ENCODE results near the gene TBC1D14. TPM values are rescaled to one million over a fixed set of nuclear protein-coding genes. Genes with fewer than 3 reads are reported as not detected.
"Not testable (repeated sequence)": the region's sequence is repeated elsewhere in the genome, so short reads cannot be mapped to it uniquely, and the experiment has no call there.

TBC1D14 gene
- polyA plus RNA-seq, 3 donors: 61.2 to 66.4 (median 61.8) TPM

DNA sequence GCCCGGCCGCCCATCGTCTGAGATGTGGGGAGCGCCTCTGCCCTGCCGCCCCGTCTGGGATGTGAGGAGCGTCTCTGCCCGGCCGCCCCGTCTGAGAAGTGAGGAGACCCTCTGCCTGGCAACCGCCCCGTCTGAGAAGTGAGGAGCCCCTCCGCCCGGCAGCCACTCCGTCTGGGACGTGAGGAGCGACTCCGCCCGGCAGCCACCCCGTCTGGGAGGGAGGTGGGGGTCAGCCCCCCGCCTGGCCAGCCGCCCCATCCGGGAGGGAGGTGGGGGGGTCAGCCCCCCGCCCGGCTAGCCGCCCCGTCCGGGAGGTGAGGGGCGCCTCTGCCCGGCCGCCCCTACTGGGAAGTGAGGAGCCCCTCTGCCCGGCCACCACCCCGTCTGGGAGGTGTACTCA is 68.2 kb downstream of the TBC1D14 start:
- DNase-seq (ENCODE audit: extremely low read depth in 1 of 11, low read depth in 9 of 11, low spot score in 4 of 11): not testable (repeated sequence)

DNA sequence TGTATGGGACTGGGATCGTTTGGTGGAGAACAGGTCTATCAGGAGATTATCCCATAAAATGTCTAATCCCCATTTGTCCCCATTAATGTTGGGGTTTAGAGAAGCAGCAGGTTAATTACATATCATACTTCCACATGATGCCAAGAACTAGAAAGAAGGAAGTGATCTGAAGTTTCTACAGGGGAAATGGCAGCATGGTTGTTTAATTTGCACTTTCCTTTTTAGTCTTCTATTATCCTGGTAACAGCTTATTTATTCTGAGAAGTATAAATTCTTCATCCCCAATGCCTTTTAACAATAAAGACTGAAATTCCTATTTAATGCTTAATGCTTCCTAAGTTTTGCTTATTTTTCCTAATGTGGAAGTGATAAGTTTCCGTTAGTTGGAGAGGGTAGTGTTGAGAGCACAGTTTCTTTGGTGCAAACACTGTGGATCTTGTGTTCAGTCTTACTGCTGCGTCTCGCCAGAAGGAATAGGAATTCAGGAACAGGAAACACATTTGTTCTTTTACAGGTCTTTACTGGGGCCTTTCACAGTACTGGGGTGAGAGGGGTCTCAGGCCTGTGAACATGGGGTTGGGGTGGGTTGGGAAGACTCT is 74.0 kb downstream of the TBC1D14 start:
- DNase-seq (ENCODE audit: extremely low read depth in 1 of 11, low read depth in 9 of 11, low spot score in 4 of 11): no peak

DNA sequence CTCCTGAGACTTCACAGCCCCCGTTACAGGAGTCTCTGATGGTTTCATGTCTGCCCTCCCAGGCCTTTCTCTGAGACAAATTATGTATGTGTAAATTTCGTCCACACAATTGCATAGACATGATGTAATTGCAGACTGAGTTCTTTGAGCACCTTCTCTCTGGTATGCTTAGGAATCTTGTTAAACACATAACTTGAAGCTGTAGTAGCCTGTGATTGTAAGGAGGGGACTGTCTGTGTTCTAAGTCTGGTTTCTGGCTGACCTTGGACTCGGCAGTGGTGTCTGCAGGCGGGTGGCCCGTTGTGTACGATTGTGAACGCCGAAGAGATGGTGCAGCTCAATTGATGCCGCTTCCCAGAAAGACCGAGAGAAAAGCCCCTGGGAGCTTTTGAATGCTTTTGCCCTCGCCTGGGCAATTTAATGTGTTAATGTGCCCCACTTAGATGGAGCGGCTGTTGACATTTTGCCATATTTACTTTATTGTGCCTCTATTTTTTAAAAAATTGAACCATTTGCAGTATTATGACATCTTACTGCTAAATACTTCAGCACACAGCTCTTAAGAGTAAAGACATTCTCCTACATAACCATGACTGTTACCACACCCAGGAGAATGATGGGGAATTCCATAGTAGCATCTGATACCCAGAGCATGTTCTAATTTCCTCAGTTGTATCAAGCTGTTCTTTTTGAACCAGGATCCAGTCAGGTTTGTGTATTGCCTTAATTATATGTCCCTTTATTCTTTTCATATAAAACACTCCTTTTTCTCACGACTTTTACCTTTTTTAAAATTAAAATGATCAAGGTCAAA is 75.2 kb downstream of the TBC1D14 start:
- no peak for DNase-seq (ENCODE audit: extremely low read depth in 1 of 11, low read depth in 9 of 11, low spot score in 4 of 11)

DNA sequence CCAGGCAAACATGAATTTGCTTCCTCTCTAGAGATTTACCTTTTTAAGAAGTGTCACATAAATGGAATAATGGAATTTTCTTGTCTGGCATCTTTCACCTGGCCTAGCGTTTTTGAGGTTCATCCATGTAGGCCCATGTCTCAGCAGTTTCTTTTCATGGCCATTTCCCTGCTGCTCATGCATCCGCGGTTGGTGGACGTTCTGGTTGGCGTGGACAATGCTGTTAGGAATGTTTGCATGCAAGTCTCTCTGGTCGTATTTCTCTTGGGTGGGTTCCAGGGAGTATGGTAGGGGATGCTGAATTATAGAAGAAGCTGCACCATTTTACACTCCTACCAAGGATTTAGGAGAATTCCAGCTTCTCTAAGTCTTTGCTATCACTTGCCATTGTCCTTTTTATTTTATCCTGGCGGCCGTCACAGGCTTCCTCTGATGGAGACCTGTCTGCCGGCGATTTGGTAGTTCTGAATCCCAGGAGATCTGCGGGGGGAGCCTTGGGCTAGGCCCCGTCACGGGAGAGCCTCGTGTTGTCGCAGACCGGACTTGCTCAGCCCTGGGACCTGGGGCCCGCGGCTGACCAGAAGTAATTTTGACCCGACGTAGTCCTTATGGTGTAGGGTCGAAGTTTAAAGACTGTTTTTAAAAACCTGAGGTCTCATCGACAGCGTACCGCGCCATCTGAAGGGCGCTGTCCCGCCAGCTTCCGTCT is 76.6 kb downstream of the TBC1D14 start:
- peak in 6 of 11 donors; percentile 25 to 47 (median 30) for DNase-seq (ENCODE audit: extremely low read depth in 1 of 11, low read depth in 9 of 11, low spot score in 4 of 11)

DNA sequence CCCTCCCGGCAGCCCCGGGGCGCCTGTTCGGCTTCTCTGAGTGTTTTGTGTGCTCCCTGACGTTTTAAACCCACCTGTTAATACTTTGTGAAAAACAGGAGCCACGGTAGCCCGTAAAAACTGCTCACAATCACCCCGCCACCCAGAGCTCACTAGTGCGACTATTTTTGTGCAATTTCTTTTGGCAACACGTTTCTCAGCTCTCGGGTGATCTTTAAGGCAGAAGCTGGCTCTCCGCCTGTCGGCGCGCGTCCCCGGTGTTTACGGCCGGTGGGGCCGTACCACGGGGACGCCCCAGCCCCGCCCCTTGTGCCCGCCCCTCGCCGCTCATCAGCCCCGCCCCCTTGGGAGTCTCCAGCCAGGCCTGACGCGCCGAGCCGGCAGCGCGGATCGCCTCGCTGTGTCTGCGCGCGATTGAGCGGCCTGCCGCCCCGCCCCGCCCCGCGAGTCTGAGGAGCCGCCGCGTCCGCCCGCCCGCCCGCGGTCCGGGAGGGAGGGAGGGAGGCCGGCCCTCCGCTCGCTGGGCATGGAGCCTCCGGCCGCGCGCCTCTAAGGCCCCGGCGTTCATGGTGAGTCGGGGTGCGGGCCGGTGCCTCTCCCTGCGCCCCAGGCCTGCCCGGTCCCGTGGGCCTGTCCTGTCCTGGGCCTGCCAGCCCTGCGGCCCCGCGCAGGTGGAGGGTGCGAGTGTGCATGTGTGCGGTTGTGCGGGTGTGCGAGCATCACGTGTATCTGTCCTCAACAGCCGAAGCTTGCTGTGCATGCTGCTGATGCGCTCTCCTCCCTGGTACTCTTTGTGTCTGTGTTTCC is 77.4 kb downstream of the TBC1D14 start:
- peak; percentile 73 to 93 (median 90) for DNase-seq (ENCODE audit: extremely low read depth in 1 of 11, low read depth in 9 of 11, low spot score in 4 of 11)

DNA sequence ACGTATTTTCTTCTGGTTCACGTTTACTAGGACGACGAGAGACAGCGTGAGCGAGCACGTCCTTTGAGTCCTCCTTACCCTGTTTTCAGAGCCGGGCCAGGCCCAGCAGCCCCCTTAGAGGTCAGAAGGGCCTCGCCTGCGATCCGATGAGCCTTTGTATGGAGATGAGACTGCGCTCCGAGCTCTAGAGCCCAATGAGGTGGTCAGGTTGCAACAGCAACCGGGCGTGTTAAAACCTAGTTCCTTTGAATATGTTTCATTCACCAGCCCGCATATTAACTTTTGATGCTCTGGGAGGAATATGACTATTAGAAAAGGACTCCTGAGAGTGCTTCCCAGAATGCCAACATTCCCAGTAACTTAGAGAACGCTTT is 77.9 kb downstream of the TBC1D14 start:
- peak in 1 of 11 donors; percentile 28 for DNase-seq (ENCODE audit: extremely low read depth in 1 of 11, low read depth in 9 of 11, low spot score in 4 of 11)

DNA sequence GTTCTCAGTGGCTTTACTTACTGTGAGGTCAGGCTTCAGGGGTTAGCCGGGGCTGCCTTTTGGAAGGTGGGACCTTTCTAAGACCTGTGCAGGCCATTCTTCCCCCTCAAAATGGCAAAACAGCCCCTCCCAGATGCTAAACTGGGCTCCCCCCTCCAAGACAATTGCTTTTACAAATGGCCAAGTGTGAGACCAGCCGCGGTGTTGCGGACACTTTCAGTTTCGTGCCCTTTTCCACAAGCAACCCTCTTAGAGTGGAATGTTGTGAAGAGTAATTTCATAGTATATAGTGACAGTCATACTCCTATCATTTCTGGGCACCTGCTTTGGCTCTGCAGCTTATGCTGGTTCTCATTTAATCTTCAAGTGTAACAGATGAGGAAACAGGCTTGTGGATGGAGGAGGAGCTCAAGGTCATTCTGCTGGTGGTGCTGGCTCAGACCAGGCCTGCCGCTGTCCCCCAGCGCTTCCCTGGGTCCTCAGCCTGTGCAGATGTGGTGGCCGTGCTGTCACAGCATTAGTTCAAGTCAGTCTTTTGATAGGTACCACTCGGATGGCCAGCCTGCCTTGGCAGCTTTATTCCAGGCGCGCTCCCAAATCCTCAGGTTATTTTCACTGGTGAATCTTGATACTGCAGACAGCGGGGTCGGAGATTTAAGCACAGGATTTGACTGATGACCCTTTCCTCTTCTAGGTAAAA is 78.5 kb downstream of the TBC1D14 start:
- DNase-seq (ENCODE audit: extremely low read depth in 1 of 11, low read depth in 9 of 11, low spot score in 4 of 11): no peak

DNA sequence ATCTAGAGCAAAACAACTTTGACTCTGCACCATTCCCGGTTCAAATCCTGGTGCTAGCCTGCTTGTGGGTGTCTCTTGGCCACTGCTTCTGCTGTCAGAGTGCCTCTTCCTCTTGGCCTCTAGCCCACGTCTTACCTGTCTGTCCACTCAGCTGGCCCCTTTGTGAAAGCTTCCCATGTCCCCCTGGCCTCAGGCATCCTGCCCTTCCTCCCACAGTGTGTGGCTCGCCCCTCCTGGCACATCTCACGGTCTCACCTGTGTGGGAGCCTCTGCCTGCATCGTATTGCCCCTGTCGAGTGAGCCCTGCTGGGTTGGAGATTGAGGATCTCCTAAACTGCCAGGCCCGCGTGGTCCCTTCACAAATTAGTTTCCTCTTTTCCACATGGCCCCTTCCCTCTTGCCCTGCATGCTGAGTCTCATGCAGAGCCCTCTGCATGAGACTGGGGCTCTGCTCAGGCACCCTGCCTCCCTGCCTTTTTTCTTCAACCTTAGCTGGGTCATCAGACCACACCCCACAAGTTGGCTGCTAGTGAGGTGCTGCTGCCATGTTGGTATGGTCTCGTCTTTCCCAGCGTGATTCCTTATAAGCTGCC is 79.8 kb downstream of the TBC1D14 start:
- DNase-seq (ENCODE audit: extremely low read depth in 1 of 11, low read depth in 9 of 11, low spot score in 4 of 11): no peak

DNA sequence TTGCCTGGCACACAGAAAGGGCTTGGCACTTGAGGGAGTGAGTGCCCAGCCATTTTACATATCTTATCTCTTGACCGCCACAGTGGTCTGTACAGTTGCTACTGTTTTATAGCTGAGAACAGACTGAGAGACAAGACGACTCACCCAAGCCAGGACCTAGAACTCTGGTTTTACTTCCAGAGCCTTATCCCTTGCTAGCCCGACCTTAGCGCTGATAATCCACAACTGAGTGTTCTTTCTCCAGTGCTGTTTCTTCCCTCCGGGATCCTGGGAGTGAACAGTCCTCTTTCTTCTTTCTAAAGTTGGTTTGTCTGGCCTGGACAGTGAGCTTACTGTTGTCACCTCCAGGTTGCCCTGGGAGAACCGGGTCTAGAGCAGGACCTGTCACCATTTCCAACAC is 81.0 kb downstream of the TBC1D14 start:
- no peak for DNase-seq (ENCODE audit: extremely low read depth in 1 of 11, low read depth in 9 of 11, low spot score in 4 of 11)

DNA sequence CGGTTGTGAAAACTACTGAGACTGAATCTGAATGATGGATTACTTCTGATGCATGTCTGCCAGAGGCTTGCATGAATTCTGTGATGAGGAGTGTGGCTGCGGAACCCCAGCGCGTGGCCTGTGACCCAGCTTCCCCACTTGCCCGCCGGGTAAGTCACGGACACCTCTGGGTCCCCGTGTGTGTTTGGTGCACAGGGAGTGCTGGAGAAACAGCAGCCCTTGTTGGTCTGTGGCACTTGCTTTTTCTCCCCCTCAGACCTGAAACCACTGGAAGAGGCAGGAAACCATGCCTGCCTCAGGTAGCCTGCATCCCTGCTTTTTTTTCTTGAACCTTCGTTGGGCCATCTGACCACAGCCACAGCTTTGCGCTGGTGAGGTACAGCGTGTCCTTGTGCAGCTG is 81.6 kb downstream of the TBC1D14 start:
- no peak for DNase-seq (ENCODE audit: extremely low read depth in 1 of 11, low read depth in 9 of 11, low spot score in 4 of 11)

DNA sequence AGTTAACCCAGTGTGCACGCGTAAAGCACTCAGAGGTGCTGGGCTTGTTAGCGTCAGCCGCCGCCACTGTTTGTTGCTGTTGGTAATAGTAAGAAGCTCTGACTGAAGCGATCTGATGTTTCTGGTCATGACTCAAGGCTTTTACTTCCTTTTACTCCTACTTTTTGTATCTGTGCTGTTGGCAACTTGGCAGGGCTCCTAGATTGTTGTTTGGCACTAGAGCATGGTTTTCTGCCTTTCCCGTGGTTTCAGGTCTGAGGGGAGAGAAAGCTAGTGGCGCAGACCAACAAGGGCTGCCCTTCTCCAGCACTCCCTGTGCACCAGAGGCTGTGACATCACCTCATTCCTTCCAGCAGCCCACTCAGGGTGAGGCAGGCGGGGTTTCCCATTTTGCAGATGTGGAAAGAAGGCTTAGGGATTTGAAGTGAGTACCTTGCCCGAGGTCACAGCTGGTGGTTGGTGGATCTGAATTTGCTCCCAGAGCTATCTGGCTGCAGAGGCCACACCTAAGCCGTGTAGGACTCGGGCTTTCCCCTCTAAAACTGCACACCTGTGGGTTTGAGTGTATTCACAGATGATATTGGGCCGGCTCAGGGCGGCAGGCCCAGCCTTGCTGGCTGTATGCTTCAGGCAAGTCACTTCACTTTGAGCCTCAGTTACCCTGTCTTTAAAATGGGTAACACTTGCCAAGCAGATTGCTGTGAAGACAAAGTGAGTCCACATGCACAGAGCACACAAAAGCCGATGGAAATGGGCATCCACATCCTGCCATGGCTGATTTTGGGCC is 82.3 kb downstream of the TBC1D14 start:
- no peak for DNase-seq (ENCODE audit: extremely low read depth in 1 of 11, low read depth in 9 of 11, low spot score in 4 of 11)

DNA sequence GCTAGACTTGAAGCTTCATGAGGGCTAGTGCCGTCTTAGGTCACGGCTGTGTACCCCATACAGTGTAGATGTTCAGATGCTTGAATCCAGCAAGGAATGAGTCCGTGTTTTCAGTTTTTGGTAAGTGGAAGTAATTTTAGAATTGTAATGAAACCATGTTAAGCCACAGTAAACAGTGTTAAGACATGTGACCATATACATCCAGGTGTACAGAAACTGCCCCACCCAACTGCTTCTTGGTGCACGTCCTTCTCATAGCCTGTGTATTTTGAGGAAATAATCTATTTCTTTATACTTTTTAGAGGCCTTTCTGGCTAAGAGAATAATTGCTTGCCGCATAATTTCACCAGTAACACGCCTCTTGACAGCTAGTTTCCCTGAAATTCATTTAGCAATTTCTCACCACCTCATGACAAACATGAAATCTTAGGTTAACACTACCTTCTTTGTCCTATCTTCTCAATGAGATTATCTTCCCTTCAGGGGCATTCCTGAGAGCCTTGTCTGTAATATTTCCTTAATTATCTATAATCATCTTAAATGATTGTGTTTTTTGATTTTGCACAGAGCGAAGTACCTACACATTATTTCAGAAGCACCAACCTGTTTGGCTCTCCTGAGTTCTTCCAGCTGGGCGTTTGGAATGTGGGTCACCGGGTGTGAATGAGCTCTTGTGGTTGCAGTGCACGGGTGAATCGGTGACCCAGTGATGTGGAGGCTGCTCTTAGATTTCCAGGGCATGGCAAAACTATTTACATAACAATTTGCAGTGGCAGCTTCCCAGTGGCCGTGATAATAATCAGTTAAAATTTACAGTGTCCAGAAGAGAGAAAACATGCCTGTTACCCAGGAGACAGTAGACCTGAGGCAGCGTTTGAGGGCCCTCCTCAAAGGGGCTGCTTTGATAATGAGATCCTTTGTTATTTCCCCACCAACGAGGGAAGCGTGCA is 83.4 kb downstream of the TBC1D14 start:
- peak in 4 of 11 donors; percentile 39 to 64 (median 45) for DNase-seq (ENCODE audit: extremely low read depth in 1 of 11, low read depth in 9 of 11, low spot score in 4 of 11)

DNA sequence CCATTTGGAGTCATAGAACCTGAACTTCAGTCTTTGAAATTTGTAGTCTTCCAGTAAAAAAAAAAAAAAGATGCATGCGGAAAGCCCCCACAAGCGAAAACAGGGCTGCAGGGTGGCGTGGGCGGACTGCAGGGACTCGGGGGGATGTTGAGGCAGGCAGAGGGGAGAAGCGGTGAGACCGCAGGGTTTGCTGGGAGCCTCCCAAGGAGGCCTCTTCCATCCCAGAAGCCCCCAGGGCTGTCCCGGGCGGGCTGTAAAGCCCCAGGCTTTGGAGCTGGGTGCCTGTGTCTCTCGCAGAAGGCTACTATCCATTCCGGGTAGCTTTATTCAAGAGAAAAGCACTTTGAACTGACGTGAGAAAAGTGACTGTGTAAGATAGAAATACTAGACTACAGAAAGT is 86.9 kb downstream of the TBC1D14 start:
- DNase-seq (ENCODE audit: extremely low read depth in 1 of 11, low read depth in 9 of 11, low spot score in 4 of 11): no peak

DNA sequence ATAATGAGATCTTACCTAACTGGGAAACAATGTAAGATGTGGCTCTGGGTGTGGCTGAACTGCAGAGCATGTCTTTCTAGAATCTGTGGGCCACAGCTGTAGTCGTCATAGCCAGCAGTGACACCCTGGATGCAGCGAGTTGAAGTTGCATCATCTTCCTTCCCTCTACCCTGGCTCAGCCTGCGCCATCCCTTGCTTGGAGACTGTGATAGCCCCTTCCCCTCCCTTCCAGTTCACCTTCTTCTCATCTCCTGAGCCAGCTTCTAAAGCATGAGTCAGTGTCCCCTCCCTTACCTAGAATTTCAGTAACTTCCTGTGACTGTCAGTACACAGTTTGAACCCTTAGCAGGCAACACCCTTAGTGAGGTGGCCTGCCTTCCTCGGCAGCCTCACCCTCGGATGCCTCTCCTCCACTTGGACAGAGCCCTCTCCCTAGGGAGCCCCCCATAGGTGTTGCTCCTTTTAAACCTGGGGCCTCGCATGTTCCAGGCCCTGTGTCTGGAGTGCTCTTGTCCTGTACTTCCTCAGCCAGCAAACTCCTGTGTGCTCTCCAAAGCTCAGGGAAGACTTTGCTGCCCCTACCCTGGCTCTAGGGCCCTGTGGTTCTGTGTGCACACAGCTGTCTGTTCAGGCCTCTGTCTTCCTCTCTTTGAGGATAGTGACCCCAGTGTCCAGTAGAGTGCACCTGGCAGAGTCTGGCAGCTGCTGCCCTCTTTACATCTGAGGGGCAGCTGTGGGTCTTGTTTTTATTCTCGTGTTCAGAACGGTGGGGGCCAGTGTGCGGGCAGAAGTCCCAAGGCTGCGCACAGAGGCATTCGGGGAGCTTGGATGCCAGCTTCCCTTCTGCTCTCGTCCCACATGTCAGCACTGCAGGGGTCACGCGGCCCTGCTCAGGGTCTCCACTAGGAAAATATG is 89.8 kb downstream of the TBC1D14 start:
- no peak for DNase-seq (ENCODE audit: extremely low read depth in 1 of 11, low read depth in 9 of 11, low spot score in 4 of 11)

DNA sequence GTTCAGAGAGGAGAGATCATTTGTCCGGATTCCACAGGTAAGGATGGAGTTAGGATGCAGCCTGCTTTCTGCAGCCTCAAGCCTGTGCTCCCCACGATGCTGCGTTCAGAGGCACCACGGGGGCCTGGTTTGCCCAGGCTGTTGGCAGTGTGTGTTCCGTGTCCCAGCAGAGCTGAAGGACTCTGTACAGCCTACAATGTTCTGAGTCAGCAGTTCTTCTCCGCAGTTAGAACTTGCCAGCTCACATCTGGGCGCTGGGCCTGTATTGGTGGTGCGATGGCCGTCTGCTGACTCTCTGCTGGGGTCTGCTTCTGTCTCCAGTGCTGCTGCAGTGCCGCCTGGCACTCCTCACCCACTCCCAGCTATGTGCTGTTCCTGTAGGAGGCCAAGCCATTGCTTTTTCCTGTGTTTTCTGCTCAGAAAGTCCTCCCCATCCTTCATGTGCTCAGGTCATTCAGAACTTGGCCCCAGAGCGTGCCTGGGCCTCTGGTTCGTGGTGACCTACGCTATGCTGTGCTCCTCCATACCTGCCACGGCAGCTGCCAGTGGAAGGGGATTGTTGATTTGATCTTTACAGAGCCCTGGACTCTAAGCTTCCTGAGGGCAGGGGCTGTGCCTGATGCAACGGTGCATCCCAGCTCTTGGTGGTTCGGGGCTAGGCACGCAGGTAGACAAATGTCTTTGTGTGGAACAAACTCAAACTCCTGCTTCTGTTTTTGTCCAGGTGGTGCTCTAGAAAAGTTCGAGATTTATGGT is 91.0 kb downstream of the TBC1D14 start:
- DNase-seq (ENCODE audit: extremely low read depth in 1 of 11, low read depth in 9 of 11, low spot score in 4 of 11): no peak

Data from renal cortex interstitium (tissue), 11 donors.